ENCODE results near the gene ENGASE. TPM values are rescaled to one million over a fixed set of nuclear protein-coding genes. Genes with fewer than 3 reads are reported as not detected.

The ENGASE gene
- total RNA-seq, 1 donor from 2014 or later: 11.2 TPM

DNA sequence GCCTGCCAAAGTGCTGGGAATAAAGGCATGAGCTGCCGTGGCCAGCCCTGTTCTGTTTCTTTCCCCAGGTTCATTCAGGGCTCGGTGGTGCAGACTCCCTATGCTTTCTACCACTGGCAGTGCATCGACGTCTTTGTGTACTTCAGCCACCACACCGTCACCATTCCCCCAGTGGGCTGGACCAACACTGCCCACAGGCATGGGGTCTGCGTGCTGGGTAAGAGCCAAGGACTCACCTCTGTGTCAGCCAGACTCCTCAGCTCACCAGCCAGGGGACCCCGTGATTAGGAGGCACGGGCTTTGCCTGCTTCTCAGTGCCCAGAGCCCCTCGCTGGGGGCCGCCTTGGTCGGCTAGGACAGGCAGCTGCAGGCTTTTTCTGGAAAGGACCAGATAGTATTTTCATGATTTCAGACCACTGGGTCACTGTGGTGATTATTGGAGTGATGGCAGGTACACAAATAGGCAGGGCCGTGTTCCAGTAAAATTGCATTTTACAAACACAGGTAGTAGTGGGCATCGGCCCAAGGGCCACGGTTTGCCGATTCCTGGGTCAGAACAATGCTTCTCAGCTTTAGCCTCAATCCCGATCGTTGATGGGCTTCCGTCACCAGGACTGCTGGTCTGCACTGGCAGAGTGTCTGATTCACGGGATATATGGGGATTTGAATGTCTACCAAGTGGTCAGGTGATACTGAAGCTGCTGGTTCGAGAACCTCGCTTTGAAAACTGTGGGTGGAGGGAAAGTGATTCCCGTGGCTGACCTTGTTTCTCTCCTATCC, 5.0 kb downstream of the ENGASE start:
- DNase-seq (ENCODE audit: low read depth, low spot score): no peak

DNA sequence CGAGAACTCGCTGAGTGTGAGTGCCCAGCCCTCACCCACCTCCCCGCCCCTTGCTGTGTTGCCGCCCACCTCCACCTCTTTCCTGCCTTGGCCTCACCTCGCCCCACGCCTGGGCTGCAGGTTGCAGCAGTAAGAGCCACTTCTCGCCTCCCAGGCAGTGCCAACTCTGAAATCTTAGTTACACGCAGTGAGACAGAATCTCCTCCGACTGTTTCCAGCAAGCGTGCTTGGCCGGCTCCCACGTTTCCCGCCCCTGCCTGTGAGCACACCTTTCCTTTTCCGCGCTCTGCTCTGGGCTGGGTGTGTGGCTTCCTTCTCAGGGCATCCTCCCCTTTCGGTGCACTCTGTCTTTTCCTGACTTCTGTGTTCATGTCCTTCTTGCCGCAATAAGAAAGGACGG, 5.7 kb downstream of the ENGASE start:
- no peak for DNase-seq (ENCODE audit: low read depth, low spot score)

DNA sequence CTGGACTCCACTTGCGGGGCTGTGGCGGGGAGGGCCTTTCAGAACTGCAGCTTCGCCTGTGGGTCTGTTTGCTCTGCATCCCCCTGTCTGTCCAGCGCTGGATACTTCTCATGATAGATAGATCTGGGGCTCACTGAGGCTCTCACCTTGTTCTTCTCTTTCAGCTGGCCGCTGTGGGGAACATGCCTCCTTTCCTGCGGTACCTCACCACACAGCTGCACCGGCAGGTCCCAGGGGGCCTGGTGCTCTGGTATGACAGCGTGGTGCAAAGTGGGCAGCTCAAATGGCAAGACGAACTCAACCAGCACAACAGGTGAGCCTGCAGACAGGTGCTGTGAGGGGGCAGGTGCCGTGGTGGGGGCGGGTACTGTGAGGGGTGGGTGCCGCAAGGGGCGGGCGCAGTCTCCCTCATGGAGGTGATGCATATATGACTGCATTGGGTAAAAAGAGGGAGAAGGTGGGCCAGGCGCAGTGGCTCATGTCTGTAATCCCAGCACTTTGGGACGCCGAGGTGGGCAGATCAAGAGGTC, 6.2 kb downstream of the ENGASE start:
- DNase-seq (ENCODE audit: low read depth, low spot score): no peak

DNA sequence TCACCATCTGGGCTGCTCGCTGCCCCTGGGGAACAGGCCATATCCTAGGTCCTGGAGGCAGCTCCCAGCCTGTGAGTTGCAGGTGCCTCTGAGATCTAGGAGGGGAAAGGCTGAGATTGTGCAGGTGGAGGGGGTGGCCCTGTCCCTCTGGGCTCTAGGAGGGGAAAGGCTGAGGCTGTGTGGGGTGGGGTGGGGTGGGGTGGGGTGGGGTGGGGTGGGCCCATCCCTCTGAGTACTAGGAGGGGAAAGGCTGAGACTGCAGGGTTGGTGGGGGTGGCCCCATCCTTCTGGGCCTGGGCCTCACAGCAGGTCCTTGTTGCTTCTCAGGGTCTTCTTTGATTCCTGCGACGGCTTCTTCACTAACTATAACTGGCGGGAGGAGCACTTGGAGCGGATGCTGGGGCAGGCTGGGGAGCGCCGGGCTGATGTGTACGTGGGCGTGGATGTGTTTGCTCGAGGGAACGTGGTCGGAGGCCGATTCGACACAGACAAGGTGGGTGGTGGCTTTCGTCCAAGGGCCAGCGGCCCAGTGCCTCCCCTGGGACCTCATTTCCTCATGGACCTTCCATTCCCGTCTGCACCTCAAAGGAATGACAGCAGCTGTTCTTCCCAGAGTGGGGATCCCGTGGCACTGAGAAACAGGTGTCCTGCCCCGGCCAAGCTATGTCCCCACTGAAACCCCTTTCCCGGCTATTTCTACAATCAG, 7.1 kb downstream of the ENGASE start:
- DNase-seq (ENCODE audit: low read depth, low spot score): no peak

DNA sequence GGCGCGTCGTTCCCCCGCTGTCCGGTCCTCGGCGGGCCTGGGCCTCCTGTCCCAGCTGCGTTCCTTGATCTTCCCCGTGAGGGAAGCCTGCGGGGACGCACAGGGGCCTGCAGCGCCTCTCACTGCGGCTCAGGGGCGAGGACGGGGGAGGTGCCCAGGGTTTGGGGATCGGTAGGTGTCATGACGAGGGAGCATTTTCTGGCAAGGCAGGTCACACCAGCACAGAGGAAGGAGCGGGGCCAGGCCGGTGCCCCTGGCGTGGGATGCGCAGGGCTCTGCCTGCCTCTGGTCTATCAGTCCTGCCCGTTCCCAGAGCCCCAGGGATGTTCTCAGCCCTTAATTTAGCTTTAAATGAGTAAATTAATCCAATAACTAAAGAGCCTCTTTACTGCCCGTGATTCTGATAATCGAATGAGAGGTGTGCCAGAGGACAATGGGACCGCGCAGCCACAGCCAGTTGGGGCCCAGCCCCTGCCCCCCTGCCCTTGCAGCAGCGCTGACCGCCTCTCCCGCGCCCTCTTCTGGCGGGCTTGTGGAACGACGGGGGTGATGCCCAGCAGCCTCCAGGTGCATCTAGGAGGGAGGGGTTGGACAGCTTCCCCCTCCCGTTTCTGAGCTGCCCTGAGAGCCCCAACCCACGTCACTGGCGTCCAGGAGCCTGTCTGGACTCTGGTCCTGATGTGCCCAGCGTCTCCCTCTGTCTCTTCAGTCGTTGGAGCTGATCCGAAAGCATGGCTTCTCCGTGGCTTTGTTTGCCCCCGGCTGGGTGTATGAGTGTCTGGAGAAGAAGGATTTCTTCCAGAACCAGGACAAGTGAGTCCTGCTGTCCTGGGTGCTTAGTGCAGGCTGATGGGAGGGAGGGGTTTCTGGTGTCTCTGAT, 7.9 kb downstream of the ENGASE start:
- DNase-seq (ENCODE audit: low read depth, low spot score): no peak

DNA sequence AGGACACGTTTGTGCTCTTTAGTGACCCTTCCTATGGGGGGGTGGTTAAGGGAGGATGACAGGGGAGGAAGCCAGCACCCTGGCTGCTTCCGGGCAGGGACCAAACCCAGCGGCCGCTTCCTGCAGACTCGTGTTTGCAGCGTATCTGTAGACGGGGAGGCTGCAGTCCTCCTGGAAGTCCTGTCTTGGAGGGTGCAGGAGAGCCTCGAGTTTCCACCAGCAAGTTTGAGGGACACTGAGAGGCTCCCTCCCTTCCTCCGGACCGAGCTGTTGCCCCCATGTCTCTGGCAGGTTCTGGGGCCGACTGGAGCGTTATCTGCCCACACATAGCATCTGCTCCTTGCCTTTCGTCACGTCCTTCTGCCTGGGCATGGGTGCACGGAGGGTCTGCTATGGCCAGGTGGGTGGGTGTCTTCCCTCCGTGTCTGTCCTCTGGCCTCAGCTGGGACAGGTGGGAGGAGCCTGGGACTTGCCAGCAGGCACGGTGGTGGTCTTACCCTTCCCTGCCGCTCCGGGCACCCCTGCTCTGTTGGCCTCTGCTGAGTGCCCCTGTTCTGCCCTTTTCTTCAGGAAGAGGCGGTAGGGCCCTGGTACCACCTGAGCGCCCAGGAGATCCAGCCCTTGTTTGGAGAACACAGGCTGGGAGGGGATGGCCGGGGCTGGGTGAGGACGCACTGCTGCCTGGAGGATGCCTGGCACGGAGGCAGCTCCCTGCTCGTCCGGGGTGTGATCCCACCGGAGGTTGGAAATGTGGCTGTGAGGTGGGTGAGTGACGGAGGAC, 8.8 kb downstream of the ENGASE start:
- DNase-seq (ENCODE audit: low read depth, low spot score): no peak

DNA sequence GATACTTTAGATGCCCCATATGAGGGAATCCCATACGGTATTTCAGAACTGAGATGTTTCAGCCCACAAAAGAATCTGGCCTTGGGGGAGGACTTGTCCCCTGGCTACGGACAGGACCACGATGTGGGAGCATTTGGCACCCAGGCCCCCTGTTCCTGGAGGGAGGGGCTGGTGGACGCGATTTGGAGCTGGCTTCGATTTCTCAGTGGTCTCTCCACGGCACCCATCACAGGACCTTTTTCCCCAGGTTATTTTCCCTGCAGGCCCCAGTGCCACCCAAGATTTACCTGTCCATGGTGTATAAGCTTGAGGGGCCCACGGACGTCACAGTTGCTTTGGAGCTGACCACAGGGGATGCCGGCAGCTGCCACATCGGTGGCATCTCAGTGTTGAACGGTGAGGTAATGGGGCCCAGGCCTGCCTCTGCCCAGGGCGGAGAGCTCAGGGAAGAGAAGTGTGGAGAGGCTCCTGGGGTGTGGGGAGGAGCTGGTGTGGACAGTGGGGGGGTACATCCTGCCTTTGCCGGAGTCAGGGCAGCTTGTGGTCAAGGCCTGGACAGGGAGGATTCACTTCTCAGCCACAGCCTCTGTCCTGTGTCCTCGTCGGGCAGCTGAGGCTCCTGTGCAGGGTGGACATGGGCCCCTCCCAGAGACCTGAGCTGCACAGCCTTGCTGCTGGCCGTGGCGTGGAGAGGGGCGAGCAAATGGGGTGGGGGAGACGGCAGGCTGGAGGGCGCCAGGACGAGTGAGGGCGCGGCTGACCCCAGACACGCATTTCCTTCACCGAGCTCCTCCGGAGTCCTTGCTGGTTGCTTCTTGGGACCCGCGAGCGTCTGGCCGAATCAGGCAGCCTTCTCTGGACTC, 9.9 kb downstream of the ENGASE start:
- no peak for DNase-seq (ENCODE audit: low read depth, low spot score)

DNA sequence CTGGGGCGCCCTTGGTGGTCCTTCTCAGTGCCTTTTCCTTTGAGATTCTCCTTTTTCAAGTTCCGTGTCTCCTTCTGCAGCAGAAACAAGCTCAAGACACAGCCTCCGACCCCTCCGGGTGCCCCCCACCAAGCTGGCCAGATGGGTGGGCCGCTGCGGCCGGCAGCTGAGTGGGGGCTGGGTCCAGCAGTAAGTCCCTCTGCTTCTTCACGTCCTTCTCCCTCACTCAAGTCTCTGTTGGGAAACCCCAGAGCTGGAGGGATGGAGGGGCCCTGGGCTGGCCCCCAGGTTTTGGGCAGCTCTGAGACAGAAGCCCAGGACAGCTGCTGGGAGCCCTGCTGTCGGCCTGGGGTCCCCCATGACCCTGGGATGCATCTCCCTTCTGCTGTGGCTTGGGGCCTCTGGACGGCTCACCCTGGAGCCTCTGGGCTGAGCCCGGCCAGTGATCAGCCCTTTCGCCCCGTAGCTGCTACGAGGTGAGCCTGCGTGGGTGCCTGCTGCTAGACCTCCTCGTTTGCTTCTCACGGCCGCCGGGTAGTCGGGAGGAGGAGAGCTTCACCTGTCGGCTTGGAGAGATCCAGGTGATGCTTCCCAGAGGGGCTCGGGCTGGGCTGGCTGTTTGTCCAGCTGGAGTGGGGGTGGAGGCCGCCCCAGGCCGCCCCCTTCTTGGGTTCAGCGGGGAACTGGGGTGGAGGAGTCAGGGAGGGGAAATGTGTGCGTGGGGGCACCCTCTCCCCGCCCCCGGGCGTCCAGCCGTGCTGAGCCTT, 10.7 kb downstream of the ENGASE start:
- DNase-seq (ENCODE audit: low read depth, low spot score): no peak

DNA sequence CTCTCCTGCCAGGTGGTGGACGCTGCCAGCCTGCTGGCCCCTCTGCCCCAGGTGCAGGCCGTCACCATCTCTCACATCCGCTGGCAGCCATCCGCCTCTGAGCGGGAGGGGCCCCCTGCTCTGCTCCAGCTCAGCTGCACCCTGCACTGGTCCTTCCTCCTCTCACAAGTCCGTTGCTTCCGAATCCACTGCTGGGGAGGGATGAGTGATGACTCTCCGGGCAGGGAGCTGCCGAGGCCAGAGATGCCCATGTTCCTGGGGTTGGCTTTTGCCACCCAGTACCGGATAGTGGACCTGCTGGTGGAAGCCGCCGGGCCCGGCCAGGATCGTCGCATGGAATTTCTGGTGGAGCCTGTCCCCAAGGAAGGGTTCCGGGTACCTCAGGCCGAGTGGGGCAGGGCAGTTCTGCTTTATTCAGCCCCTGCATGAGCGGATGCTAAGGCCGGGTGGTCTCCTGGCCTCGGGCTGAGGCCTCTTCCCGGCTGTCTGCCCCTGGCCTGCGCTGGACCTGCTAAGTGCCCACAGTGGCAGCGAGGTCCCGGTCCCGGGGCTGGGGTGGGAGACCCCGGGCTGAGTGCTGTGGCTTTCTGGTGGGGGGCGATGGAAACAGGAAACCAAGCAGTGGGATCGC, 11.4 kb downstream of the ENGASE start:
- no peak for DNase-seq (ENCODE audit: low read depth, low spot score)

DNA sequence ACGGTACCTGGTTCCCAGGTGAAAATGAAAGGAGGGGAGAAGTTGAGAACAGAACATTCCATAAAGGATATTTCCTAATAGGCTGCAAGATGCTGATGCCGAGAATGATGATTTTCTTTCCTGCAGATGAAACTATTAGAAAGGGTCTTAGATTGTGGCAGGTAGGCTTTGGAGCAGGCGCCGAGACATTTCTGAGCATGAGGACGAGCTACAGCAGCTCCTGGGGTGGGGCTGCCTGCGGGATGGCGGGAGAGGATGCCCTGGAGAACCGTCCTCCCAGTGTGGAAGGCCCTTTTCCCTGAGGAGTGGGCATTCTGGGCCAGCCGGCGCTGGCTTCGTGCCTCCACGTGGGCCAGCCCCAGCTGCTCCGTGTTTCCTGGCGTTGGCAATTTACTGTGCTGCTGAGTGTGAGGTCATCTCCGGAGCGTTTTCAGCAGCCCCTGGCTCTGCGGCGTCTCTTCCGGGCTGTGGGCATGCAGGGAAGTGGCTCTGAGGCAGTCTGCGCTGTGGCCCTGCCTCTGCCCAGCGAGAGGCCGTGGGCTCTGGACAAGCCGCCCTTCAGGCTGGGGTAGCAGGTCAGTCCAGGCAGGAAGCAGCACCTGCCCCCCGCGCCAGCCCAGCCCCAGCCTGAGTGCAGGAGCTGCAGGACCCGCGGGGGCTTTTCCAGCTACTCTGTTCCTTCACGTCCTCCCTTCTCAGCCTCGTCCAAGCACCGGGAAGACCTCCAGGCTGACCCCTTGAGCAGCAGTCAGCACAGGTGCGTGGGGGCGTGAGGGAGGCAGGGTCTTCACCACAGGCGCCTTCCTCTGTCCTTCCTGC, 12.2 kb downstream of the ENGASE start:
- DNase-seq (ENCODE audit: low read depth, low spot score): no peak

DNA sequence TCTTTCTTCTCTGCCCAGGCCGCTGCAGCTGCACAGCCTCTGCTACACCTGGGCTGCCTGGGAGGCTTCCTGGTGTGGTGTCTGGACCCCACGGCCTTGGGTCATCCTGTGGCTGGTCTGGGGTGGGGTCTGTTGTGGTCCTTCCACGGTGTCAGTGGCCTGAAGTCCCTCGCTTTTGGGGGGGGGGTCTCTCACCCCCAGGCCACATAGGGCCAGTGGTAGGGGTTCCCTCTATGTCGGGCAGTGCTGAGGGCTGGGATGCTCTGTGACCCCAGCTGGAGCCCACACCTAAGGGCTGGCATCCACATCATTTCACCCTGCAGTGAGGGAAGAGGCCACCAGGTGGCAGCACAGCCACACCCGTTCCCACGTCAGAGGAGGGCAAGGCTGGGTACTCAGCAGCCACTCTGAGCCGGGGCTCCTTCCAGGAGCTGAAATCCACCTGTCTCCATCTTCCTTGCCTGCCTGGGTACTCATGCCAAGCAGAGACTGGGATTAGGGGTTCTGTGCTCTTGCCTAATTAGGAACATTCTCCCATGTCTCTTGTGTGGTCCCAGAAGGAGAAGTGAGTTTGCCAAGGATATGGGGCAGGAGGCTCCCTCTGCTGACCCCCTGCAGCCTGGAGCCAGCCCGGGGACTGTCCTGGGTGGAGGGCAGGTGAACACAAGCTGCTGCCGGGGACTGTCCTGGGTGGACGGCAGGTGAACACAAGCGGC, 13.0 kb downstream of the ENGASE start:
- no peak for DNase-seq (ENCODE audit: low read depth, low spot score)

DNA sequence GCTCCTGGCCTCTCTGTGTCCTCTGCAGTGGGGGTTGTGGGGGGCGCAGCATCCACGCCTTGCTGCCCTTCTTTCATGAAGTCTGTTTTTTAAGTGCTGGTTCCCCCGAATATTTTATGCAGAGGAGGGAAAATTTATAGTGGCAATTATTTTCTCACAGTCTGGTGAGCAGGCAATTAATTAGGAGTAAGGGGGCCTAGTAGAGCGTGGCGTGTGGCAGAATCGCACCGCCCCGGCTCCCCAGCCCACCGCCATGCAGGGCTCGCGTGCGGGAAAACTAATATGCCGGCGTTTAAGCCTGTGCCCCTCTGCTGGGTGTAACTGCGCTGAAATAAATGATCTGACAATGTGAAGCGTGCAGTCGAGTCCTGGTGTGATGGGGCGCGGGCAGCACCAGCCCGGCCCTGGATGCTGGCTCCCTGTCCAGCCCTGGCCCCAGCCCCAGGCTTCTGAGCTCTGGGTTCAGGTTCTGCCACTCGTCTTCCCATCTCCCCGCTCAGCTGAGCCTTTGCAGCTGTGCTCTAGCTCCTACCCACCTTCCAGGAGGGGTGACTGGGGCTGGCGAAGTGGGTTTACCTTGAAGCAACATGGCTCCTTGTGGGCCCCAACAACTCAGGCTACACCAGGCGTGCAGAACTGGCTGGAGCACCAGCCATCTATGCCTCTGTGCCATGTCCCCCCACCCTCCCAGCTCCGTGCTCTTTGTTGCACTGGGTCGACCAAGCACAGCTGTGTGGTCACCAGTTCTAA, 13.8 kb downstream of the ENGASE start:
- no peak for DNase-seq (ENCODE audit: low read depth, low spot score)

DNA sequence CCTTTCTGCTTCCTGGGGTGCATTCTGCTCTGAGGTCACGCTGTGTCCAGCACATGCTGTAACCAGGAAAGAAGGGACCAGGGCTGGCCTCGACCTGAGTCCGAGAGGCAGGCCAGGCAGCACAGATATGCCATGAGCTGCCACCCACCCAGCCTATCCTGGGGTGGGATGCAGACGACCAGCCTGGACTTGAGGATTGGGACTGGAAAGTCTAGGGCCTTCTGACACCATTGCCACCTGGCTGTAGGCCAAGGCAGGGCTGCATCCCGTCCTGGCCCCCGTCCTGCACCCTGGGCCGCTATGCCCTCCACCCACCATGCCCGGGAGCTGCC, 14.3 kb downstream of the ENGASE start:
- no peak for DNase-seq (ENCODE audit: low read depth, low spot score)

DNA sequence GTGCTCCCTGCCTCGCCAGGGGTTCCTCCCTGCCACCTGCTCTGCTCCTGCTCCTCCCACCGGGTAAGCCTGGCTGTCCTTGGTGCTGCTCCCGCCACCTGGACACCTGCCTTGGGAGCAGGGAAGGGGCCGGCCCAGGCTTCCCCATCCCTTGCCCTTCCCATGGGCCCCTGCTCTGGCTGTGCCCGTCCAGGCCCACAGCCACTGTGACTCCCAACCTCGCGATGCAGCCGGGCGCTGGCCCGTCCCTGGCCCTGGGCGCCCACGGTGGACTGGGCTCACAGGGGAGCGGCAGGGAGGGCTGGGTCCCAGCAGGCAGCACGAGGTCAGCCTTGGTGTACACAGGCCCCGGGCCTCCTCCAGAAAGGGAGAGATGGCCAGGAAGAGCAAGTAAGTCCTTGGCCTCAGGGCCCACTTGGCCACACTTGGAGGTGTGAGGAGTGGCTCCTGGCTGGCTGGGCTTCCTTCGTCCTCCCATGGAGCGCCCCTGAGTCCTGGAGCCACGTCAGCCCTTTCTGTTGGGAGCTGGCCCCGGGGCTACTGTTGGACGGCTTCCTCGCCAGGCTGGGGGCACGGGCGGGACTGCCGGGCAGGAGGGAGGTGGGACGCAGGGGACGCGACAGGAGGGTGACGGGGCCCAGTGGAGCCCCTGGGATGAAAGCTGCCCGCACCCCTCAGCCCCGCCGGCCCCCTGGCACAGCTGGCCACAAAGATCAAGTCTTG, 15.3 kb downstream of the ENGASE start:
- DNase-seq (ENCODE audit: low read depth, low spot score): no peak

DNA sequence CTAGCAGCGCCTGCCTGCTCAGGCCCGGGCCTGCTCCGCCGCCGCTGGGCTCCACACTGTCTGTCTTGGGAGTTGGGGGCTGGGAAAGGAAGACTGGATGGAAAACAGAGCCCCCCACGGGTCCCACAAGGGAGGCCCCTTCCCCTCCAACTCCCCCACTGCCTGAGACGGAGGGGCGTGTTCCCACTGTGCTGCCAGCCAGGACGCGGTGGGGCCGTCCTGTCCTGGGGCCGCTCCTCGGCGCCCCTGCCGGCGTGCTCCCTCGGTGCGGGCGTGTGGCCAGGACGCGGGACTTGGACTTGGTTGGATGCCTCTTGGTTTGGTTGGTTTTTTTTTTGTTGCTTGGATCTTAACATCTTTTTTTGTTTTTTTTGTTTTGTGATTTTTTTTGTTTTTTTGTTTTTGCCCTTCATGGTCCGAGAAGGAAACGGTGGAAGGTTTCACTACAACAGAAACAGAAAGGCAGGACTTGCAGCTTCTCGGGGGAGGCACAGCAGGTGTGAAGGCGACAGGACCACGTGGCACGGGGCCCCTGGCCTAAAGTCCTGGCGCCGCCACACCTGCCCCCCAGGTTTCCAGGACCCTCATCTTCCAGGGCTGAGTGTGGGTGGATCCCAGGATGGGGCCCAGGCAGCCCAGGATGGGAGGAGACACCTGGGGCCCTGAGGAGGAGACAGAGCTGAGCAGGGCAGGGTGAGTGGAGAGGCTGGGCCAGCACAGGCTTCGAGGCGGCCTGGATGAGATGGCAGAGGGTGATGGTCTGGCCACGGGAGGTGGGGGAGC, 16.0 kb downstream of the ENGASE start:
- DNase-seq (ENCODE audit: low read depth, low spot score): no peak
